Fibroblast of lung (primary cell): ENCODE results near the gene MISFA.

Experiments used
- CTCF ChIP-seq, 2 donors: IDR thresholded peaks in 1 of 2; conservative IDR thresholded peaks in 1 of 2; 1 replicate in 1 of 2; 2 replicates in 1 of 2; pipeline ENCODE4 v1.5.1; 2011 to 2012; ENCODE audit warnings: low read length in 2 of 2, control low read depth in 1 of 2, inconsistent platforms in 1 of 2, low read depth in 1 of 2, mild to moderate bottlenecking in 1 of 2
- EZH2 ChIP-seq: IDR thresholded peaks from 2 replicates; pipeline ENCODE4 v1.5.1; 2012; ENCODE audit warnings: low read length, control low read depth, mild to moderate bottlenecking; ENCODE audit errors: missing control alignments

- TF ChIP-seq EZH2 (no peak), CTCF (conservative IDR thresholded peaks at IDR 0.05 in 1 of 2, IDR thresholded peaks at IDR 0.05 in 1 of 2; ENCODE audit: low read depth in 1 of 2, low read length in 2 of 2) (no peak)
These were observed 33.2 kb upstream of the MISFA start for GRCh38 chr11:18566406-18566805.
